Glutamatergic neuron (in vitro differentiated cells): Measurements from ENCODE around the gene TARDBP. TPM values are rescaled to one million over a fixed set of nuclear protein-coding genes. Genes with fewer than 3 reads are reported as not detected.

Source experiments
- DNase-seq: peaks from one replicate; pipeline ENCODE4 v3.0.0; 2022
- H3K27ac Mint-ChIP-seq: one replicate; pipeline ENCODE4 v1.8.0; 2020; ENCODE audit warnings: mild to moderate bottlenecking, mixed read lengths, inconsistent platforms; ENCODE audit not compliant: unreplicated experiment
- H3K27me3 Mint-ChIP-seq: one replicate; pipeline ENCODE4 v1.8.0; 2020; ENCODE audit warnings: mild to moderate bottlenecking, moderate library complexity, mixed read lengths, inconsistent platforms; ENCODE audit not compliant: unreplicated experiment
- H3K36me3 Mint-ChIP-seq: one replicate; pipeline ENCODE4 v1.8.0; 2020; ENCODE audit warnings: mild to moderate bottlenecking, mixed read lengths, inconsistent platforms; ENCODE audit not compliant: unreplicated experiment
- H3K4me1 Mint-ChIP-seq: one replicate; pipeline ENCODE4 v1.8.0; 2020; ENCODE audit warnings: mild to moderate bottlenecking, low read depth, mixed read lengths, inconsistent platforms; ENCODE audit not compliant: unreplicated experiment
- H3K4me3 Mint-ChIP-seq: one replicate; pipeline ENCODE4 v1.8.0; 2020; ENCODE audit warnings: mild to moderate bottlenecking, mixed read lengths, inconsistent platforms; ENCODE audit not compliant: unreplicated experiment
- H3K9me3 Mint-ChIP-seq: one replicate; pipeline ENCODE4 v1.8.0; 2020; ENCODE audit warnings: mild to moderate bottlenecking, moderate library complexity, mixed read lengths, inconsistent platforms; ENCODE audit not compliant: unreplicated experiment
- total RNA-seq: library from RNA; stranded (reverse); fragmentation: NEBNext Ultra II Directional; extraction: Animal tissue kit (Norgen Biotek cat#: 25700); gene quantifications from one replicate; pipeline ENCODE4 v1.2.1, GENCODE V29; 2021; ENCODE audit not compliant: unreplicated experiment
- TF ChIP-seq, protein P1 (sequence below): fragments of 200-600 bp; sonication (generic); IDR thresholded peaks from one replicate; pipeline ENCODE4 v1.5.0; 2021; ENCODE audit not compliant: partially characterized antibody, unreplicated experiment

TARDBP gene
- total RNA-seq, 1 donor from 2014 or later, result 161 TPM

DNA sequence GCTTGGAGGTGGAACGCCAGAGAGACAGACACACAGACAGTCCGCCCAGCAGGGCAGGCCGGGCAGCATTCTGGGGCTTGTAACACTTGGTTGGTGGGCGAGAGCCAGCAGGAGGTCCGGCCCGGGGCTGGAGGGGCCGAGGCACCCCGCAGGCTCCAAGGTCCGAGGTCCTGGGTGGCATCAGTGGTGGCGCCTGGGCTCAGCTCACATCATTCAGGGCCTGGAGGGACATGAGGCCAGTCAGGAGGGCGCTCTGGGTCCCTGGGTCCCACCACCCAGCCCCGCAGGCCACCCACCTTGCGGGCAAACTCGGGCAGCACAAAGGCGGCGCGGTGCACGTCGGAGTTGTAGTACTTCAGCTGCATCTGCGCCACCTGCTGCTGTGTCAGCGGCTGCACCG, 42.2 kb downstream of the TARDBP start:
- Mint-ChIP-seq H3K27me3 (peaks cover 2% of the 10 kb centered on the region), H3K4me3 (no peak overlapping the region), H3K4me1 (peaks cover 19% of the 10 kb centered on the region), H3K36me3 (no peaks in the 10 kb centered on the region), H3K9me3 (peaks cover 3% of the 10 kb centered on the region), H3K27ac (no peak overlapping the region)
- no peak for DNase-seq
- TF ChIP-seq, protein P1, sequence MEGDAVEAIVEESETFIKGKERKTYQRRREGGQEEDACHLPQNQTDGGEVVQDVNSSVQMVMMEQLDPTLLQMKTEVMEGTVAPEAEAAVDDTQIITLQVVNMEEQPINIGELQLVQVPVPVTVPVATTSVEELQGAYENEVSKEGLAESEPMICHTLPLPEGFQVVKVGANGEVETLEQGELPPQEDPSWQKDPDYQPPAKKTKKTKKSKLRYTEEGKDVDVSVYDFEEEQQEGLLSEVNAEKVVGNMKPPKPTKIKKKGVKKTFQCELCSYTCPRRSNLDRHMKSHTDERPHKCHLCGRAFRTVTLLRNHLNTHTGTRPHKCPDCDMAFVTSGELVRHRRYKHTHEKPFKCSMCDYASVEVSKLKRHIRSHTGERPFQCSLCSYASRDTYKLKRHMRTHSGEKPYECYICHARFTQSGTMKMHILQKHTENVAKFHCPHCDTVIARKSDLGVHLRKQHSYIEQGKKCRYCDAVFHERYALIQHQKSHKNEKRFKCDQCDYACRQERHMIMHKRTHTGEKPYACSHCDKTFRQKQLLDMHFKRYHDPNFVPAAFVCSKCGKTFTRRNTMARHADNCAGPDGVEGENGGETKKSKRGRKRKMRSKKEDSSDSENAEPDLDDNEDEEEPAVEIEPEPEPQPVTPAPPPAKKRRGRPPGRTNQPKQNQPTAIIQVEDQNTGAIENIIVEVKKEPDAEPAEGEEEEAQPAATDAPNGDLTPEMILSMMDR, result no peak

DNA sequence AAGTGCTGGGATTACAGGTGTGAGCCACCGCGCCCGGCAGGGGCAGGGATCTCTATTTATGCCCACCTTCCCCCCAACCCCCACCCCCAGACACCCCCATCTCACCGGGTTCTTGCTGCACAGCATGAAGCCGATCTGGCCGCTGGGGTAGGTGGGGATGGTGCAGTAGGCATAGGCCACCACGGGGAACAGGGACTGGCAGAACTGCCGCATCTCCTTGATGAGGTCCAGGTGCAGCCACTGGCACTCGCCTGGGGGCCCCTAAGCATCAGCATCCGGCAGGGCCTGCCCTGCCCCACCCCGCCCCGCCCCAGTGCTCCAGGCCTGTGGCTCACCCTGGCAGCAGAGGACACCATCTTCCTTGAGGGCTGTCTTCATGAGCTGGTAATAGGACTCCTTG, 43.2 kb downstream of the TARDBP start:
- TF ChIP-seq, protein P1, result no peak
- Mint-ChIP-seq H3K4me3 (no peak overlapping the region), H3K27me3 (peaks cover 5% of the 10 kb centered on the region), H3K27ac (no peak overlapping the region), H3K4me1 (peaks cover 20% of the 10 kb centered on the region), H3K9me3 (peaks cover 4% of the 10 kb centered on the region), H3K36me3 (no peaks in the 10 kb centered on the region)
- no peak for DNase-seq

DNA sequence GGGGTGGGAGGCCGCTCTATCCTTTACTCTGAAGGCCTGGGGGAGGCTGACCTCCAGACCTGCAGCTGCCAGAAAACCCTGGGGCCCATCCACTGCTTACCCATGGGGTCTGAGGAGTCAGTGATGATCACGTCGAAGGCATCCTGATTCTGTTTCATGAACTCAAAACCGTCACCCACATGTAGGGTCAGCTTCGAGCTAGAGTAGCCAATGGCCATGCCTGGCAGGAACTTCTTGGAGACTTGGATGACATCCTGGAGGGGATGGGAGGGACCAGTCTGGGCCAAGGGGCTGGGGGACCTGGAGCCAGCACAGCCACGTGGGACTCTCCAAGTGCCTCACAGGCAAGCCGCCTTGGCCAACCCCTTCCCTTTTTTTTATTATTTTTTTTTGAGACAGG, 44.0 kb downstream of the TARDBP start:
- H3K4me1 Mint-ChIP-seq, result peaks cover 20% of the 10 kb centered on the region
- no peaks in the 10 kb centered on the region for H3K36me3 Mint-ChIP-seq
- H3K9me3 Mint-ChIP-seq, result peaks cover 7% of the 10 kb centered on the region
- H3K27ac Mint-ChIP-seq, result no peak overlapping the region
- DNase-seq, result no peak
- H3K4me3 Mint-ChIP-seq, result no peak overlapping the region
- peaks cover 5% of the 10 kb centered on the region for H3K27me3 Mint-ChIP-seq
- TF ChIP-seq, protein P1, result no peak

DNA sequence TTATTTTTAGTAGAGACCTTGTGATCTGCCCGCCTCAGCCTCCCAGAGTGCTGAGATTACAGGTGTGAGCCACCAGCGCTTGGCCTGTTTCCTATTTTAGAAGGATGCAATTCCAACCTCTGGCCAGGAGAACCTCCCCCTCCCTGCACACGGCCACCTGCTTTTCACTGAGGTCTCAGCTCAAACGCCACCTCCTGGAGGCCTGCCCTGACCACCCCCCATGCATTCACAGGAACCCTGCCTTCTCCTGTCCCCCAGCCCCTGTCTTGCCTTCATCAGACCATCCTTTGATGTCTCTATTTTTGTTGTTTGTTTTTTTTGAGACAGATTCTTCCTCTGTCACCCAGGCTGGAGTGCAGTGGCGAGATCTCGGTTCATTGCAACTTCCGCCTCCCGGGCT, 45.0 kb downstream of the TARDBP start:
- Mint-ChIP-seq H3K9me3 (peaks cover 7% of the 10 kb centered on the region), H3K4me3 (no peak overlapping the region), H3K27me3 (peaks cover 5% of the 10 kb centered on the region), H3K27ac (no peak overlapping the region), H3K4me1 (peaks cover 11% of the 10 kb centered on the region), H3K36me3 (no peaks in the 10 kb centered on the region)
- TF ChIP-seq, protein P1, result no peak
- DNase-seq, result no peak

DNA sequence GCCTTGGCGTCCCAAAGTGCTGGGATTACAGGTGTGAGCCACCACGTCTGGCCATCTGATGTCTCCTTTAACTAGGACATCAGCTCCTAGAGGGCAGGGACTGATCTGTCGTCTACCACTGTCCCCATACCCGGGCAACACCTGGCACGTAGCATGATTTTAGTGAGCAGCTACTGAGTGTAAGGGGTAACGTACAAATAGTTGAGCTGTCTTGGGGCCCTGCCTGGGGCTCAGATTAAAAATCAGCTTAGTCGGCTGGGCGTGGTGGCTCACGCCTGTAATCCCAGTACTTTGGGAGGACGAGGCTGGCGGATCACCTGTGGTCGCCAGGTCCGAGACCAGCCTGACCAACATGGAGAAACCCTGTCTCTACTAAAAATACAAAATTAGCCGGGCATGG, 45.6 kb downstream of the TARDBP start:
- H3K36me3 Mint-ChIP-seq, result no peaks in the 10 kb centered on the region
- H3K9me3 Mint-ChIP-seq, result peaks cover 4% of the 10 kb centered on the region
- no peak for DNase-seq
- no peak overlapping the region for H3K4me3 Mint-ChIP-seq
- peaks cover 8% of the 10 kb centered on the region for H3K4me1 Mint-ChIP-seq
- no peak overlapping the region for H3K27ac Mint-ChIP-seq
- TF ChIP-seq, protein P1, result no peak
- H3K27me3 Mint-ChIP-seq, result peaks cover 5% of the 10 kb centered on the region
